ENCODE measurements around the gene ZNF385C. TPM values are rescaled to one million over a fixed set of nuclear protein-coding genes. Genes with fewer than 3 reads are reported as not detected.

ZNF385C gene
- total and polyA plus RNA-seq, 2 of the 13 experiments (the other 11 are each of a cell fraction or from before 2014, with no cell fraction given) = 2.3 to 6.1 TPM

GRCh38 chr17:42053731-42054500, 44.4 kb downstream of the ZNF385C start (continued):
- TF ChIP-seq REST (IDR thresholded peaks at IDR 0.05; ENCODE audit: borderline replicate concordance in 1 of 2, low read depth in 1 of 2, low read length in 2 of 2) (no peak), GTF3A (CRISPR knock-in tag; conservative IDR thresholded peaks at IDR 0.05) (no peak)

GRCh38 chr17:42052346-42052877, 45.9 kb downstream of the ZNF385C start:
- Histone ChIP-seq H3K4me1 (ENCODE audit: insufficient read depth, low read length) (peaks cover 58% of the 10 kb centered on the region), H3K4me2 (ENCODE audit: low read depth, low read length) (0 out of 2 replicates have a peak overlapping the region, but pooled peaks have one; percentile 5), H3K79me2 (ENCODE audit: insufficient read depth, low read length) (no peaks in the 10 kb centered on the region), H3K36me3 (replicated peaks in 1 of 2; ENCODE audit: control insufficient read depth in 1 of 2, insufficient read depth in 2 of 2, low read length in 2 of 2) (no peaks in the 10 kb centered on the region), H3K9ac (ENCODE audit: insufficient read depth, low read depth, low read length) (no peak overlapping the region), H2AFZ (ENCODE audit: low read length) (no peak overlapping the region), H3K27ac (ENCODE audit: extremely low read length, insufficient read depth, low read length) (no peak overlapping the region), H4K20me1 (ENCODE audit: insufficient read depth, low read length) (no peaks in the 10 kb centered on the region), H3K4me3 (replicated peaks in 1 of 3; ENCODE audit: insufficient read depth in 1 of 3, low read depth in 2 of 3, low read length in 3 of 3) (no peak overlapping the region), H3K27me3 (ENCODE audit: control insufficient read depth in 1 of 2, insufficient read depth in 2 of 2, low read length in 2 of 2) (no peaks in the 10 kb centered on the region; a peak in 1 of 5 replicates), H3K9me3 (ENCODE audit: low read length) (no peaks in the 10 kb centered on the region)
- BruUV-seq (replicated peaks) = no TSS peak
- POLR2A ChIA-PET = no interaction called here
- intact Hi-C loops (cut with micrococcal nuclease; ENCODE audit: unreplicated experiment) = no loop called here
- DNase-seq (ENCODE audit: low spot score) (no peak), FAIRE-seq (no peak), ATAC-seq (no peak)
- in situ Hi-C loops (cut with HindIII; ENCODE audit: extremely low pct_ligation_motif_present, low pct_unique_long_range_greater_than_20kb) = no loop called here
- CTCF ChIA-PET (ENCODE audit: low intra/inter-chr PET ratio, low total read pairs) = no interaction called here
- 76% methylated on average over 6 of the region's 6 CpGs for WGBS (ENCODE audit: low lambda C conversion rate)
- TF ChIP-seq CAMTA2 (CRISPR knock-in tag; IDR thresholded peaks at IDR 0.05; ENCODE audit: borderline replicate concordance) (no peak), SALL1 (CRISPR knock-in tag; IDR thresholded peaks at IDR 0.05) (no peak), ZNF513 (CRISPR knock-in tag; conservative IDR thresholded peaks at IDR 0.05) (no peak), SPEN (CRISPR knock-in tag; IDR thresholded peaks at IDR 0.05; ENCODE audit: low read depth) (no peak), RELA (CRISPR knock-in tag; IDR thresholded peaks at IDR 0.05) (no peak), YEATS2 (CRISPR knock-in tag; IDR thresholded peaks at IDR 0.05; ENCODE audit: borderline replicate concordance) (no peak), ZFY (CRISPR knock-in tag; IDR thresholded peaks at IDR 0.05) (no peak), ZNF775 (CRISPR knock-in tag; IDR thresholded peaks at IDR 0.05; ENCODE audit: borderline replicate concordance) (no peak), ZNF543 (CRISPR knock-in tag; IDR thresholded peaks at IDR 0.05) (no peak), KDM5B (CRISPR knock-in tag; IDR thresholded peaks at IDR 0.05; ENCODE audit: borderline replicate concordance) (no peak), MYC (CRISPR knock-in tag; IDR thresholded peaks at IDR 0.05; ENCODE audit: borderline replicate concordance) (no peak), CSRNP1 (CRISPR knock-in tag; IDR thresholded peaks at IDR 0.05) (no peak), ZNF350 (CRISPR knock-in tag; IDR thresholded peaks at IDR 0.05; ENCODE audit: borderline replicate concordance, low read depth) (no peak)
